Panc1 (cell line): ENCODE results near the gene CES4A.
"Not testable (repeated sequence)": the region's sequence is repeated elsewhere in the genome, so short reads cannot be mapped to it uniquely, and the experiment has no call there.

Experiments
- CTCF ChIP-seq: fragments of 450-650 bp; IDR thresholded peaks from 2 replicates; pipeline ENCODE4 v1.5.1; 2017; ENCODE audit warnings: mild to moderate bottlenecking
- POLR2AphosphoS5 ChIP-seq: IDR thresholded peaks from 2 replicates; pipeline ENCODE4 v1.6.1; 2012; ENCODE audit warnings: mild to moderate bottlenecking, low read depth, low read length, moderate library complexity
- REST ChIP-seq, 2 experiments: IDR thresholded peaks; 2 replicates each; pipeline ENCODE4 v1.6.1; 2011 to 2012; ENCODE audit warnings: low read depth in 2 of 2, control low read depth in 1 of 2, low read length in 1 of 2, mild to moderate bottlenecking in 1 of 2, moderate library complexity in 1 of 2; ENCODE audit not compliant: insufficient read depth in 1 of 2

GRCh38 chr16:66956154-66956457 lies 32.3 kb upstream of the CES4A start:
- TF ChIP-seq POLR2AphosphoS5; CTCF; REST (IDR thresholded peaks at IDR 0.05; ENCODE audit: insufficient read depth in 1 of 2, low read depth in 2 of 2, low read length in 1 of 2): not testable (repeated sequence)
